Right atrium auricular region (tissue), 2 donors: Measurements from ENCODE around the gene REG1A. TPM values are rescaled to one million over a fixed set of nuclear protein-coding genes. Genes with fewer than 3 reads are reported as not detected.

Experiments
- DNase-seq: peaks from one replicate; pipeline ENCODE4 v3.0.0-alpha.2; 2019; ENCODE audit warnings: low spot score
- H3K27ac ChIP-seq, 2 donors: fragments of 200-600 bp; sonication (generic); 1 replicate in 1 of 2; 2 replicates in 1 of 2; pipeline ENCODE4 v1.5.1; 2016 to 2019
- H3K27me3 ChIP-seq, 2 donors: fragments of 200-600 bp; sonication (generic); one replicate each; pipeline versions ENCODE4 v1.5.1 to v1.6.0; 2017 to 2019
- H3K36me3 ChIP-seq: fragments of 200-600 bp; sonication (generic); one replicate; pipeline ENCODE4 v1.5.1; 2016
- H3K4me1 ChIP-seq, 2 donors: fragments of 200-600 bp; sonication (generic); one replicate each; pipeline versions ENCODE4 v1.5.1 to v1.6.0; 2017 to 2019
- H3K4me3 ChIP-seq, 2 donors: fragments of 200-600 bp; sonication (generic); 1 replicate in 1 of 2; 2 replicates in 1 of 2; pipeline ENCODE4 v1.5.1; 2017 to 2019; ENCODE audit warnings: mild to moderate bottlenecking in 1 of 2, moderate library complexity in 1 of 2
- H3K9me3 ChIP-seq, 2 donors: fragments of 200-600 bp; sonication (generic); one replicate each; pipeline ENCODE4 v1.5.1; 2019
- CTCF ChIP-seq, 2 donors: fragments of 200-600 bp; sonication (generic); IDR thresholded peaks; one replicate each; pipeline ENCODE4 v1.5.1; 2019; ENCODE audit warnings: antibody characterized with exemption in 2 of 2
- total RNA-seq, 2 donors: library from RNA; depleted of rRNA; stranded (reverse); fragments of >200 nt; gene quantifications; one replicate each; pipeline ENCODE4 v1.1.0, GENCODE V29; 2016

Gene REG1A
- total RNA-seq, 2 donors from 2014 or later: not detected

- no peak for TF ChIP-seq CTCF (IDR thresholded peaks at IDR 0.05)
- no peaks in the 10 kb centered on the region for H3K27me3 ChIP-seq
- no peaks in the 10 kb centered on the region for H3K4me1 ChIP-seq
- no peak for DNase-seq
- H3K4me3 ChIP-seq: no peak overlapping the region
- H3K36me3 ChIP-seq: no peaks in the 10 kb centered on the region
- no peaks in the 10 kb centered on the region for H3K9me3 ChIP-seq
- no peak overlapping the region for H3K27ac ChIP-seq
These were observed 35.7 kb downstream of the REG1A start for GRCh38 chr2:79155826-79156476.

GRCh38 chr2:79159030-79159429 lies 38.7 kb downstream of the REG1A start:
- Histone ChIP-seq H3K9me3 (no peaks in the 10 kb centered on the region), H3K27me3 (no peaks in the 10 kb centered on the region), H3K36me3 (no peaks in the 10 kb centered on the region), H3K27ac (no peak overlapping the region), H3K4me3 (no peak overlapping the region), H3K4me1 (no peaks in the 10 kb centered on the region)
- DNase-seq: no peak
- no peak for TF ChIP-seq CTCF (IDR thresholded peaks at IDR 0.05)

- no peaks in the 10 kb centered on the region for H3K27me3 ChIP-seq
- TF ChIP-seq CTCF (IDR thresholded peaks at IDR 0.05): no peak
- no peaks in the 10 kb centered on the region for H3K4me1 ChIP-seq
- H3K36me3 ChIP-seq: no peaks in the 10 kb centered on the region
- no peaks in the 10 kb centered on the region for H3K9me3 ChIP-seq
- no peak for DNase-seq
- H3K27ac ChIP-seq: no peak within 1 kb of the TSS
- H3K4me3 ChIP-seq: no peak within 1 kb of the TSS
These were observed 39.4 kb downstream of the REG1A start, which contains the start of gene REG3A for GRCh38 chr2:79159653-79160052. TSS of gene REG3A (minus strand) at chr2:79159753. CDS start at chr2:79159405, 348 bp downstream.

- no peaks in the 10 kb centered on the region for H3K27me3 ChIP-seq
- no peaks in the 10 kb centered on the region for H3K9me3 ChIP-seq
- H3K27ac ChIP-seq: no peak overlapping the region
- H3K4me1 ChIP-seq: no peaks in the 10 kb centered on the region
- H3K36me3 ChIP-seq: no peaks in the 10 kb centered on the region
- no peak for TF ChIP-seq CTCF (IDR thresholded peaks at IDR 0.05)
- no peak for DNase-seq
- no peak overlapping the region for H3K4me3 ChIP-seq
These were observed 41.8 kb downstream of the REG1A start for GRCh38 chr2:79162132-79162531.

GRCh38 chr2:79162801-79163200 lies 42.5 kb downstream of the REG1A start:
- Histone ChIP-seq H3K27me3 (no peaks in the 10 kb centered on the region), H3K9me3 (no peaks in the 10 kb centered on the region), H3K36me3 (no peaks in the 10 kb centered on the region), H3K27ac (no peak overlapping the region), H3K4me1 (no peaks in the 10 kb centered on the region), H3K4me3 (no peak overlapping the region)
- no peak for DNase-seq
- TF ChIP-seq CTCF (IDR thresholded peaks at IDR 0.05): no peak
